HAP-1 (cell line): ENCODE data around the gene TMEM217.

Experiments
- DNase-seq, 2 experiments: peaks; one replicate each; pipeline ENCODE4 v3.0.0-alpha.2; 2016 to 2020; ENCODE audit warnings: low spot score in 2 of 2
- H3K27me3 ChIP-seq: fragments of 250-450 bp; sonication (Bioruptor Pico); 2 replicates; pipeline ENCODE4 v1.5.1; 2020; ENCODE audit warnings: low read depth, mild to moderate bottlenecking, moderate library complexity
- H3K36me3 ChIP-seq: fragments of 250-450 bp; sonication (Bioruptor Pico); replicated peaks from 2 replicates; pipeline ENCODE4 v1.5.1; 2020; ENCODE audit warnings: mild to moderate bottlenecking
- H3K4me1 ChIP-seq: fragments of 250-450 bp; sonication (Bioruptor Pico); 2 replicates; pipeline ENCODE4 v1.5.1; 2020; ENCODE audit warnings: mild to moderate bottlenecking
- H3K4me3 ChIP-seq: fragments of 250-450 bp; sonication (Bioruptor Pico); 2 replicates; pipeline ENCODE4 v1.5.1; 2020; ENCODE audit warnings: mild to moderate bottlenecking, moderate library complexity
- H3K9me3 ChIP-seq: fragments of 250-450 bp; sonication (Bioruptor Pico); 2 replicates; pipeline ENCODE4 v1.5.1; 2020; ENCODE audit warnings: mild to moderate bottlenecking, moderate library complexity
- in situ Hi-C: fragments of 300-500 bp; cut with MboI; formaldehyde crosslinking; loops from 3 replicates; pipeline ENCODE4 v1.14.3; 2020; ENCODE audit warnings: low sequenced_read_pairs, inconsistent platforms, mixed read lengths

The TMEM217 gene

DNA sequence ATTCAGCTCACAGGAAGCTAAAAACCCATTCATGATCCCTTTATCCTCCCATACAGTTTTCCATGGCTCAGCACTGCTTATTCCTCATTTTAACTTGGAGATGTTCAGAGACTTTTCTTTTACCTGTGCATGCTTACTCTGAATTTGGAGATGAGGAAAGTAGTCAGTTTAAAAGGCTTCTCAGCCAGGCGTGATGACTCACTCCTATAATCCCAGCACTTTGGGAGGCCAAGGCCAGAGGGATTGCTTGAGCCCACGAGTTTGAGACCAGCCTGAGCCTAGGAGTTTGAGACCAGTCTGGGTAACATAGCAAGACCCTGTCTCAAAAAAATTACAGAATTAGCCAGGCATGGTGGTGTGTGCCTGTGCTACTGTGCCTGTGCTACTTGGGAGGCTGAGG is 30.3 kb upstream of the TMEM217 start:
- Histone ChIP-seq H3K36me3 (peaks cover 24% of the 10 kb centered on the region), H3K9me3 (no peaks in the 10 kb centered on the region), H3K27me3 (no peaks in the 10 kb centered on the region), H3K4me1 (no peaks in the 10 kb centered on the region), H3K4me3 (no peak overlapping the region)
- DNase-seq, result no peak
- in situ Hi-C loops, result no loop called here

- DNase-seq, result no peak
- H3K36me3 ChIP-seq, result peaks cover 30% of the 10 kb centered on the region
Measured at GRCh38 chr6:37287519-37288157, 29.7 kb upstream of the TMEM217 start.

DNA sequence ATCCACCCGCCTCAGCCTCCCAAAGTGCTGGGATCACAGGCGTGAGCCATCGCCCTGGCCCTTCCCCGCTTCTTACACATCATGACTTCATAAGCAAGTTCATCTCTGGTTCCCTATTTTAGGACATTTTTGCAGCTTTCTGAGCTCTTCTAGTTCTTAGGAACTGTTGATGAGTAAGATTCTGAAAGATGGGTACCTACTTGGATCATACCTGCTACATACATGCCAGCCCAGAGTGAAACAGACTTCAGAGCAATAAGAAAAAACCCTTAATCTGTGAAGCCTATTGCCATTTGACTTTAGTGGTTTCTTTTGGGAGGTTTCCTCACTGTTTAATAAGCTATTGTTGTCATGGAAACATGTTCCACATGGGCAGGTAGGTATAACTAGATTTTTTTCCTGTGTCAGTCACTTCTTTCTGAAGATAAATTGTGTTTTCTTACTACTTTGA is 27.9 kb upstream of the TMEM217 start:
- Histone ChIP-seq H3K9me3 (no peaks in the 10 kb centered on the region), H3K27me3 (no peaks in the 10 kb centered on the region), H3K4me3 (no peak overlapping the region), H3K36me3 (peaks cover 24% of the 10 kb centered on the region), H3K4me1 (no peaks in the 10 kb centered on the region)
- in situ Hi-C loops, result no loop called here
- DNase-seq, result no peak

More at GRCh38 chr6:37287519-37288157, 29.7 kb upstream of the TMEM217 start:
- Histone ChIP-seq H3K4me3 (no peak overlapping the region), H3K4me1 (no peaks in the 10 kb centered on the region), H3K9me3 (no peaks in the 10 kb centered on the region), H3K27me3 (no peaks in the 10 kb centered on the region)
- in situ Hi-C loops, result no loop called here

DNA sequence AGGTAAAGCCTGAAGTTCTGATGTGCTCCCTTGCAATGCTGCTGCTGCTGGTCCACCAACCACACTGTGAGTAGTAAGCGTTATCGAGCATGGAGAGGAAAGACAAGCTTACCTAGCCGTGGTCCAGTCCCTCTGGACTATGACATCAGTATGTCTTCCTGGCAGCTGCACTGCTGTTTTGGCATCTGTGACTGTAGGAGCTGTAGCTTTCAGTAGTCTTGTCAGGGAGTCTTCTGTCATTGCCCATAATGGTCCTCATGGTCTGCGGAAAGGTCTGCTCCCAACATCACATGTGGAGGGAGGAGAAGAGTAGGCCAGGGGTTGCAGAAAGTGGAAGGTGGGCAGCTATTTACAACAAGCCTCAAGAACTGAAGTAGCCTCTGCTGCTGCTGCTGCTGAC is 26.8 kb upstream of the TMEM217 start:
- peaks cover 24% of the 10 kb centered on the region for H3K36me3 ChIP-seq
- no peak for DNase-seq
- H3K9me3 ChIP-seq, result no peaks in the 10 kb centered on the region
- no peak overlapping the region for H3K4me3 ChIP-seq
- H3K4me1 ChIP-seq, result no peaks in the 10 kb centered on the region
- in situ Hi-C loops, result no loop called here
- no peaks in the 10 kb centered on the region for H3K27me3 ChIP-seq

DNA sequence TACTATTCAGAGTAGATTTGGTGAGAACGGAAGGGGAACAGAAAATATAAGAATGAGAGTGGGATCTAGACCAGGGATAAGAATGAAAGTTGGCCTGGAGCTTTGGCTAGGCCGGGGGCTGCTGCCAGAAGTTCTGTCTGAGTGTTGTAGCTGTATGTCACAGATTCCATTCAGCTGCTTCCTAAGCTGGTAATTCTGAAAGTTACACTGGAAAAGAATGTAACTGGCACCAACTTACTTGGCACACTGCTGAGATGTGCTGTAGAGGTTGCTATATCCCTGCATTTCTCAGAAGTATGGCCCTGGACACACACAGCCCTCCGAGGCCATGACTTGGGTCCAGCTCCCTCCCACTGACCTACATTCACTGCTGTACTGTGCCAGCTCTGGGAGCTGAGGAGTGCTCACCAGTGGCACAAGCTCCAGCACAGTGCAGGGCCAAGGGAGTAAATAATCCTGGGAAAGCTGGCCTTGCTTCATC is 25.8 kb upstream of the TMEM217 start:
- DNase-seq, result no peak
- in situ Hi-C loops, result no loop called here
- no peaks in the 10 kb centered on the region for H3K4me1 ChIP-seq
- peaks cover 24% of the 10 kb centered on the region for H3K36me3 ChIP-seq
- H3K9me3 ChIP-seq, result no peaks in the 10 kb centered on the region
- no peaks in the 10 kb centered on the region for H3K27me3 ChIP-seq
- H3K4me3 ChIP-seq, result no peak overlapping the region

DNA sequence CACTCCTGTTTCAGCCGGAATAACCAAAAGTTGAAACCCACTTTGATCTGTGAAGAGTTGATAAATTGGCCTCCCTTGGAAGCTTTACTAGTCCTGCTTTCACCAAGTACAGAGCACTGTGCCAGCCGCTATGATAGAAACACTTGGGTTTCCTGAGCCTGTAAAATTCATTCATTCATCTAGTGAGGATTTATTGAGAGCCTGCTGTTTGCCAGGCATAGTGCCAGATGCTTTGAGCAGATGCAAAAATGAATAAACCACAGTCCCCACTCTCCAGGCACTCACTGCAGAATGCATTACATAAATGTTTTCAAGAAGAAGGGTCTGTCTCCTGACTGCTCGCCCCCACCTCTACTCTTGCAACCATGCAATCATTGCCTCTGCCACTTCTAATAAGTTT is 25.3 kb upstream of the TMEM217 start:
- in situ Hi-C loops, result no loop called here
- Histone ChIP-seq H3K4me1 (no peaks in the 10 kb centered on the region), H3K27me3 (no peaks in the 10 kb centered on the region), H3K9me3 (no peaks in the 10 kb centered on the region), H3K36me3 (peaks cover 24% of the 10 kb centered on the region), H3K4me3 (no peak overlapping the region)
- DNase-seq, result no peak

GRCh38 chr6:37282371-37282770 is 24.4 kb upstream of the TMEM217 start:
- Histone ChIP-seq H3K36me3 (peaks cover 21% of the 10 kb centered on the region), H3K27me3 (no peaks in the 10 kb centered on the region), H3K4me1 (no peaks in the 10 kb centered on the region), H3K9me3 (no peaks in the 10 kb centered on the region), H3K4me3 (no peak overlapping the region)
- no peak for DNase-seq
- in situ Hi-C loops, result no loop called here

DNA sequence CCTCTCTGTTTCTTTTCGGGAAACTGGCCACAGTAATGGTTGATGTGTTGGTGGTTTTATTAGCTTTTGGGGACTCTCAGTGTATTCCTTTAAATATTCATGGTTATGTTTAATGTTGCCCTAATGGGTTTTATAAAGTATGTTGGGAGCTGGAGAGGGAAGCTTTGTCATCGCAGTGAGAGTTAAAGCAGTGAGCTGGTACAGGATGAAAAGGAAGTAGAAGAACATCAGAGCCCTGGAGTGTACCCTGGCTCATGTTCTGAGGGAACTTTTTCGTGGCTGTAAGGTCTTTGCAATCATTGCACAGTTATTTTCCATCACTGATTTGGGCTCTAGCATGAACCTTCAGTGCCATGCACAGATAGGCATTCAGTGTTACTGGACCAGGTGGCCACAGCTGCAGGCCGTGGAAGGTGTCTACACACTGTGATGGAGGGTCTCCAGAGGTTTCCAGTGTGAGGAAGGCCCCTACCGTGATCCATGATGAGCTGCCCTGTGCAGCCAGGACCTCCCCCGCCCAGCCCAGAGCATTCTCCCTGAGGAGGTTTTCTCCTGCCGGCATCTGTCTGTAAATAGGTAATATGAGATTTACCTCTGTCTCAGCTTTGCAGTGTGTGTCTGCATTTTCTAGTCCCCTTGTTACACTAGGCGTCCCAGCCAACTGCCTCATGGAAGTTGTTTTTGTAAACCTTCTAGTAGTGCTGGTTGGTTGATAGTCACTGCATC is 22.4 kb upstream of the TMEM217 start:
- Histone ChIP-seq H3K27me3 (no peaks in the 10 kb centered on the region), H3K9me3 (no peaks in the 10 kb centered on the region), H3K36me3 (peaks cover 14% of the 10 kb centered on the region), H3K4me3 (no peak overlapping the region), H3K4me1 (no peaks in the 10 kb centered on the region)
- DNase-seq, result no peak
- in situ Hi-C loops, result no loop called here

GRCh38 chr6:37279366-37280134 is 21.6 kb upstream of the TMEM217 start:
- Histone ChIP-seq H3K36me3 (peaks cover 10% of the 10 kb centered on the region), H3K4me3 (no peak overlapping the region), H3K4me1 (no peaks in the 10 kb centered on the region)

GRCh38 chr6:37277001-37277409 is 19.1 kb upstream of the TMEM217 start:
- Histone ChIP-seq H3K27me3 (no peaks in the 10 kb centered on the region), H3K4me3 (no peak overlapping the region), H3K36me3 (no peaks in the 10 kb centered on the region; the same call in 1 of the 2 replicates), H3K9me3 (no peaks in the 10 kb centered on the region), H3K4me1 (peaks cover 8% of the 10 kb centered on the region; the same call in 1 of the 2 replicates)
- no peak for DNase-seq
- in situ Hi-C loops, result no loop called here

More at GRCh38 chr6:37279366-37280134, 21.6 kb upstream of the TMEM217 start:
- in situ Hi-C loops, result no loop called here
- Histone ChIP-seq H3K9me3 (no peaks in the 10 kb centered on the region), H3K27me3 (no peaks in the 10 kb centered on the region)
- DNase-seq, result no peak

DNA sequence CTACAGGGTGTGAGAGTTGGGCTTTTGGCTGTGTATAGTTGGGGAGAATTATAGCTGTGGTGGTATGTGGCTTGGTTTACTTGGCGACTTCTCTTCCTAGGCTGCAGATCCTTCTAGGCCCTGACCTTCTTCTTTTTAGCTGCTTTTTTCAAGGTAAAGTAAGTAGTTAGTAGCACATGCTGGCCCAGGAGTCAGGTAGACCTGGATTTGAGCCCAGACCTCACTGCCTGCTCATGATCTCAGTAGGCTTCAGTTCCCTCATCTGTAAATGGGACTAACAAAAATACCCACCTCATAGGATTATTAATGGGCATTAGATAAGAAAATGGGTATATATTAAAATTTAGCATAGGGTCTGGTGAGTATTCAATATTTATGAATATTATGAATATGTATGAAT is 17.4 kb upstream of the TMEM217 start:
- H3K36me3 ChIP-seq, result no peaks in the 10 kb centered on the region; the same call in none of the 2 replicates
- H3K4me3 ChIP-seq, result no peak overlapping the region
- no peak for DNase-seq
- in situ Hi-C loops, result no loop called here
- H3K27me3 ChIP-seq, result no peaks in the 10 kb centered on the region
- peaks cover 8% of the 10 kb centered on the region; the same call in 1 of the 2 replicates for H3K4me1 ChIP-seq
- H3K9me3 ChIP-seq, result no peaks in the 10 kb centered on the region

- Histone ChIP-seq H3K9me3 (no peaks in the 10 kb centered on the region), H3K4me1 (peaks cover 8% of the 10 kb centered on the region; the same call in 1 of the 2 replicates), H3K27me3 (no peaks in the 10 kb centered on the region), H3K36me3 (no peaks in the 10 kb centered on the region; the same call in 1 of the 2 replicates), H3K4me3 (no peak overlapping the region)
- in situ Hi-C loops, result no loop called here
- DNase-seq, result no peak
Measured at GRCh38 chr6:37273690-37274089, 15.7 kb upstream of the TMEM217 start.

GRCh38 chr6:37272834-37273566 is 15.1 kb upstream of the TMEM217 start:
- Histone ChIP-seq H3K4me1 (peaks cover 8% of the 10 kb centered on the region; the same call in 1 of the 2 replicates), H3K4me3 (no peak overlapping the region), H3K27me3 (no peaks in the 10 kb centered on the region), H3K9me3 (no peaks in the 10 kb centered on the region), H3K36me3 (no peaks in the 10 kb centered on the region; the same call in 1 of the 2 replicates)
- in situ Hi-C loops, result no loop called here
- DNase-seq, result peak; percentile 9 to 15
